Neural cell (in vitro differentiated cells): ENCODE data around the gene MYO7B. TPM values are rescaled to one million over a fixed set of nuclear protein-coding genes. Genes with fewer than 3 reads are reported as not detected.

Experiments used
- H2AFZ ChIP-seq: fragments of 200-600, 300-800 bp; sonication (generic), shearing (Covaris generic); 2 replicates; pipeline ENCODE4 v1.6.0; 2014; ENCODE audit warnings: low read depth, mild to moderate bottlenecking, antibody characterized with exemption, low read length, moderate library complexity
- H3F3A ChIP-seq: fragments of 200-600 bp; shearing (Covaris generic); 2 replicates; pipeline ENCODE4 v1.6.1; 2016; ENCODE audit warnings: mild to moderate bottlenecking, moderate library complexity, mixed read lengths, antibody characterized with exemption, low read length; ENCODE audit not compliant: insufficient read depth, poor library complexity, severe bottlenecking
- H3K27ac ChIP-seq: fragments of 200-600, 300-800 bp; sonication (generic), shearing (Covaris generic); 2 replicates; pipeline ENCODE4 v1.5.1; 2014; ENCODE audit warnings: mild to moderate bottlenecking, low read length, moderate library complexity
- H3K27me3 ChIP-seq: fragments of 300-800, 200-600 bp; sonication (generic), shearing (Covaris generic); 2 replicates; pipeline ENCODE4 v1.6.0; 2014; ENCODE audit warnings: mild to moderate bottlenecking, low read depth, low read length, moderate library complexity; ENCODE audit not compliant: insufficient read depth
- H3K36me3 ChIP-seq: fragments of 300-800, 200-600 bp; sonication (generic), shearing (Covaris generic); 2 replicates; pipeline ENCODE4 v1.5.1; 2014; ENCODE audit warnings: mild to moderate bottlenecking, antibody characterized with exemption, low read length, moderate library complexity; ENCODE audit not compliant: insufficient read depth
- H3K4me2 ChIP-seq: fragments of 300-800, 200-600 bp; sonication (generic), shearing (Covaris generic); 2 replicates; pipeline ENCODE4 v1.6.0; 2014; ENCODE audit warnings: mild to moderate bottlenecking, low read length
- H3K4me3 ChIP-seq: fragments of 300-800, 200-600 bp; sonication (generic), shearing (Covaris generic); 2 replicates; pipeline ENCODE4 v1.5.1; 2014; ENCODE audit warnings: mild to moderate bottlenecking, low read length, moderate library complexity
- H3K79me2 ChIP-seq: fragments of 200-600 bp; shearing (Covaris generic); replicated peaks from 2 replicates; pipeline ENCODE4 v1.6.0; 2014; ENCODE audit warnings: mild to moderate bottlenecking, low read length, moderate library complexity; ENCODE audit not compliant: insufficient read depth
- H3K9ac ChIP-seq: fragments of 300-800, 200-600 bp; sonication (generic), shearing (Covaris generic); 2 replicates; pipeline ENCODE4 v1.6.1; 2016; ENCODE audit warnings: mild to moderate bottlenecking, low read length, mixed read lengths
- H3K9me2 ChIP-seq: fragments of 200-600 bp; shearing (Covaris generic); 2 replicates; pipeline ENCODE4 v1.6.1; 2016; ENCODE audit warnings: mild to moderate bottlenecking, low read length, mixed read lengths; ENCODE audit not compliant: insufficient read depth
- H3K9me3 ChIP-seq: fragments of 200-600, 300-800 bp; sonication (generic), shearing (Covaris generic); 2 replicates; pipeline ENCODE4 v1.6.1; 2016; ENCODE audit warnings: mild to moderate bottlenecking, mixed run types, low read length, moderate library complexity, mixed read lengths
- H4K20me1 ChIP-seq: fragments of 200-600 bp; shearing (Covaris generic); 2 replicates; pipeline ENCODE4 v1.6.1; 2016; ENCODE audit warnings: mild to moderate bottlenecking, mixed run types; ENCODE audit not compliant: insufficient read depth
- EZH2 ChIP-seq: fragments of 200-600, 300-800 bp; shearing (Covaris generic), sonication (generic); IDR thresholded peaks from 2 replicates; pipeline ENCODE4 v1.6.1; 2014; ENCODE audit warnings: antibody characterized with exemption, low read length, borderline replicate concordance, mild to moderate bottlenecking; ENCODE audit not compliant: insufficient read depth, poor library complexity, severe bottlenecking
- MXI1 ChIP-seq: fragments of 450-650 bp; conservative IDR thresholded peaks from 2 replicates; pipeline ENCODE4 v1.6.1; 2014; ENCODE audit warnings: antibody characterized with exemption, mild to moderate bottlenecking; ENCODE audit not compliant: poor library complexity, severe bottlenecking
- POLR2AphosphoS5 ChIP-seq: IDR thresholded peaks from 2 replicates; pipeline ENCODE4 v1.6.1; 2012
- RAD21 ChIP-seq: fragments of 450-650 bp; conservative IDR thresholded peaks from 2 replicates; pipeline ENCODE4 v1.6.1; 2014; ENCODE audit warnings: antibody characterized with exemption, mild to moderate bottlenecking, moderate library complexity
- SMC3 ChIP-seq: fragments of 450-650 bp; conservative IDR thresholded peaks from 2 replicates; pipeline ENCODE4 v1.6.1; 2014; ENCODE audit warnings: antibody characterized with exemption, mild to moderate bottlenecking, moderate library complexity; ENCODE audit not compliant: poor library complexity
- TAF1 ChIP-seq: IDR thresholded peaks from 2 replicates; pipeline ENCODE4 v1.6.1; 2012; ENCODE audit warnings: low read depth
- polyA plus RNA-seq: library from polyadenylated mRNA; depleted of rRNA; stranded (reverse); fragments of >200 nt; gene quantifications from 2 replicates; pipeline ENCODE4 v1.2.3, GENCODE V29; 2014
- TF ChIP-seq, protein P1 (sequence below): IDR thresholded peaks from 2 replicates; pipeline ENCODE4 v1.6.1; 2012; ENCODE audit warnings: borderline replicate concordance
- TF ChIP-seq, protein P2 (sequence below): fragments of 450-650 bp; IDR thresholded peaks from 2 replicates; pipeline ENCODE4 v1.5.1; 2014; ENCODE audit warnings: antibody characterized with exemption, mild to moderate bottlenecking, moderate library complexity; ENCODE audit not compliant: poor library complexity, severe bottlenecking

Gene MYO7B
- polyA plus RNA-seq, 1 donor from 2014 or later, result 0.16 TPM

- H3K9me2 ChIP-seq, result no peaks in the 10 kb centered on the region
- no peaks in the 10 kb centered on the region for H3K79me2 ChIP-seq
- no peaks in the 10 kb centered on the region for H3K27me3 ChIP-seq
- H2AFZ ChIP-seq, result no peak overlapping the region
- no peaks in the 10 kb centered on the region for H4K20me1 ChIP-seq
- no peaks in the 10 kb centered on the region for H3K9me3 ChIP-seq
- H3K36me3 ChIP-seq, result no peaks in the 10 kb centered on the region
- H3K4me2 ChIP-seq, result no peak overlapping the region
- H3K27ac ChIP-seq, result no peak overlapping the region
- H3K4me3 ChIP-seq, result no peak overlapping the region
- no peaks in the 10 kb centered on the region for H3F3A ChIP-seq
- H3K9ac ChIP-seq, result no peak overlapping the region
- TF ChIP-seq, protein P1, sequence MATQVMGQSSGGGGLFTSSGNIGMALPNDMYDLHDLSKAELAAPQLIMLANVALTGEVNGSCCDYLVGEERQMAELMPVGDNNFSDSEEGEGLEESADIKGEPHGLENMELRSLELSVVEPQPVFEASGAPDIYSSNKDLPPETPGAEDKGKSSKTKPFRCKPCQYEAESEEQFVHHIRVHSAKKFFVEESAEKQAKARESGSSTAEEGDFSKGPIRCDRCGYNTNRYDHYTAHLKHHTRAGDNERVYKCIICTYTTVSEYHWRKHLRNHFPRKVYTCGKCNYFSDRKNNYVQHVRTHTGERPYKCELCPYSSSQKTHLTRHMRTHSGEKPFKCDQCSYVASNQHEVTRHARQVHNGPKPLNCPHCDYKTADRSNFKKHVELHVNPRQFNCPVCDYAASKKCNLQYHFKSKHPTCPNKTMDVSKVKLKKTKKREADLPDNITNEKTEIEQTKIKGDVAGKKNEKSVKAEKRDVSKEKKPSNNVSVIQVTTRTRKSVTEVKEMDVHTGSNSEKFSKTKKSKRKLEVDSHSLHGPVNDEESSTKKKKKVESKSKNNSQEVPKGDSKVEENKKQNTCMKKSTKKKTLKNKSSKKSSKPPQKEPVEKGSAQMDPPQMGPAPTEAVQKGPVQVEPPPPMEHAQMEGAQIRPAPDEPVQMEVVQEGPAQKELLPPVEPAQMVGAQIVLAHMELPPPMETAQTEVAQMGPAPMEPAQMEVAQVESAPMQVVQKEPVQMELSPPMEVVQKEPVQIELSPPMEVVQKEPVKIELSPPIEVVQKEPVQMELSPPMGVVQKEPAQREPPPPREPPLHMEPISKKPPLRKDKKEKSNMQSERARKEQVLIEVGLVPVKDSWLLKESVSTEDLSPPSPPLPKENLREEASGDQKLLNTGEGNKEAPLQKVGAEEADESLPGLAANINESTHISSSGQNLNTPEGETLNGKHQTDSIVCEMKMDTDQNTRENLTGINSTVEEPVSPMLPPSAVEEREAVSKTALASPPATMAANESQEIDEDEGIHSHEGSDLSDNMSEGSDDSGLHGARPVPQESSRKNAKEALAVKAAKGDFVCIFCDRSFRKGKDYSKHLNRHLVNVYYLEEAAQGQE, result no peak
- TF ChIP-seq, protein P2, sequence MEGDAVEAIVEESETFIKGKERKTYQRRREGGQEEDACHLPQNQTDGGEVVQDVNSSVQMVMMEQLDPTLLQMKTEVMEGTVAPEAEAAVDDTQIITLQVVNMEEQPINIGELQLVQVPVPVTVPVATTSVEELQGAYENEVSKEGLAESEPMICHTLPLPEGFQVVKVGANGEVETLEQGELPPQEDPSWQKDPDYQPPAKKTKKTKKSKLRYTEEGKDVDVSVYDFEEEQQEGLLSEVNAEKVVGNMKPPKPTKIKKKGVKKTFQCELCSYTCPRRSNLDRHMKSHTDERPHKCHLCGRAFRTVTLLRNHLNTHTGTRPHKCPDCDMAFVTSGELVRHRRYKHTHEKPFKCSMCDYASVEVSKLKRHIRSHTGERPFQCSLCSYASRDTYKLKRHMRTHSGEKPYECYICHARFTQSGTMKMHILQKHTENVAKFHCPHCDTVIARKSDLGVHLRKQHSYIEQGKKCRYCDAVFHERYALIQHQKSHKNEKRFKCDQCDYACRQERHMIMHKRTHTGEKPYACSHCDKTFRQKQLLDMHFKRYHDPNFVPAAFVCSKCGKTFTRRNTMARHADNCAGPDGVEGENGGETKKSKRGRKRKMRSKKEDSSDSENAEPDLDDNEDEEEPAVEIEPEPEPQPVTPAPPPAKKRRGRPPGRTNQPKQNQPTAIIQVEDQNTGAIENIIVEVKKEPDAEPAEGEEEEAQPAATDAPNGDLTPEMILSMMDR, result no peak
These were observed 111.2 kb downstream of the MYO7B start for GRCh38 chr2:127646487-127647241.

GRCh38 chr2:127647242-127648190 lies 112.0 kb downstream of the MYO7B start:
- TF ChIP-seq RAD21, result no peak
- Histone ChIP-seq H3K36me3 (no peaks in the 10 kb centered on the region), H3K4me3 (no peak overlapping the region), H3F3A (no peaks in the 10 kb centered on the region), H3K4me2 (no peak overlapping the region), H4K20me1 (no peaks in the 10 kb centered on the region), H3K79me2 (no peaks in the 10 kb centered on the region), H3K27me3 (no peaks in the 10 kb centered on the region), H3K9ac (no peak overlapping the region), H3K9me2 (no peaks in the 10 kb centered on the region), H3K27ac (no peak overlapping the region), H3K9me3 (no peaks in the 10 kb centered on the region), H2AFZ (no peak overlapping the region)

DNA sequence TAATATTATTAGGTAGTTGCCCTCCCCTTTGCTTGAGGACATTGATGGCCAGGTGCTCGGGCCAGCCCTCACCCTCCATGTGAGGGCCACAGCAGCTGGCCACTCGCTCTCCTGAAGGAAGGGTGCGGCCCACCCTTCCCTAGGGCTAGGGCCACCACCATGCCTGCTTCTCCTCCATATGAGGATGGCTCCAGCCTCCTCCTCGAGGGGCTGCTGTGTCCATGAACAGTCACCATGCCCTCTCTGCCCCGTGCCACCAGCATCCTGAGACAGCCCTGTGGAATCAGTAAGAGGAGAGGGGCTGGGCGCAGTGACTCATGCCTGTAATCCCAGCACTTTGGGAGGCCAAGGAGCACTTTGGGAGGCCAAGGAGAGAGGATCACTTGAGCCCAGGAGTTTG lies 112.8 kb downstream of the MYO7B start:
- H3K4me3 ChIP-seq, result no peak overlapping the region
- H3F3A ChIP-seq, result no peaks in the 10 kb centered on the region
- no peaks in the 10 kb centered on the region for H3K9me2 ChIP-seq
- no peak overlapping the region for H3K27ac ChIP-seq
- no peak overlapping the region for H3K9ac ChIP-seq
- no peaks in the 10 kb centered on the region for H3K36me3 ChIP-seq
- no peaks in the 10 kb centered on the region for H3K9me3 ChIP-seq
- H3K4me2 ChIP-seq, result no peak overlapping the region
- no peaks in the 10 kb centered on the region for H4K20me1 ChIP-seq
- no peaks in the 10 kb centered on the region for H3K79me2 ChIP-seq
- no peaks in the 10 kb centered on the region for H3K27me3 ChIP-seq
- H2AFZ ChIP-seq, result no peak overlapping the region
- TF ChIP-seq POLR2AphosphoS5 (no peak), MXI1 (no peak), EZH2 (no peak), TAF1 (no peak), SMC3 (no peak)
- TF ChIP-seq, protein P2, result no peak
- TF ChIP-seq, protein P1, result no peak
